Ecto neural progenitor cell (in vitro differentiated cells): ENCODE data around the gene FAM3A.

ENCODE experiments used
- DNase-seq: peaks from one replicate; pipeline ENCODE4 v3.0.0-alpha.2; 2018; ENCODE audit warnings: low spot score

Gene FAM3A

GRCh38 chrX:154478728-154479622 lies 37.1 kb downstream of the FAM3A start, which contains the start of gene LAGE3:
TSS of gene LAGE3 (minus strand) at chrX:154479281. CDS start at chrX:154478915, 366 bp downstream.
- DNase-seq: peak; percentile 93

GRCh38 chrX:154477891-154478477 lies 38.0 kb downstream of the FAM3A start:
- no peak for DNase-seq

- DNase-seq: no peak
Measured at GRCh38 chrX:154476821-154477220, 39.2 kb downstream of the FAM3A start.

GRCh38 chrX:154473683-154474082 lies 42.3 kb downstream of the FAM3A start:
- DNase-seq: no peak

GRCh38 chrX:154472685-154473632 lies 43.1 kb downstream of the FAM3A start:
- DNase-seq: no peak

- DNase-seq: no peak
Measured at GRCh38 chrX:154471839-154472684, 44.0 kb downstream of the FAM3A start.

GRCh38 chrX:154470914-154471568 lies 45.0 kb downstream of the FAM3A start:
- no peak for DNase-seq

GRCh38 chrX:154470434-154470833 lies 45.6 kb downstream of the FAM3A start:
- no peak for DNase-seq

GRCh38 chrX:154469880-154470279 lies 46.2 kb downstream of the FAM3A start:
- no peak for DNase-seq

- no peak for DNase-seq
Measured at GRCh38 chrX:154469114-154469513, 46.9 kb downstream of the FAM3A start.

GRCh38 chrX:154468217-154468616 lies 47.8 kb downstream of the FAM3A start:
- no peak for DNase-seq

- no peak for DNase-seq
Measured at GRCh38 chrX:154467556-154467955, 48.5 kb downstream of the FAM3A start.

- DNase-seq: no peak
Measured at GRCh38 chrX:154466907-154467306, 49.1 kb downstream of the FAM3A start.

GRCh38 chrX:154466036-154466435 lies 50.0 kb downstream of the FAM3A start:
- DNase-seq: no peak

GRCh38 chrX:154465601-154466000 lies 50.4 kb downstream of the FAM3A start:
- DNase-seq: no peak

GRCh38 chrX:154464806-154465365 lies 51.1 kb downstream of the FAM3A start:
- DNase-seq: no peak

GRCh38 chrX:154463611-154464220 lies 52.3 kb downstream of the FAM3A start:
- no peak for DNase-seq

- DNase-seq: no peak
Measured at GRCh38 chrX:154462396-154462795, 53.6 kb downstream of the FAM3A start.

- no peak for DNase-seq
Measured at GRCh38 chrX:154460326-154460725, 55.7 kb downstream of the FAM3A start.

- DNase-seq: no peak
Measured at GRCh38 chrX:154459832-154460231, 56.2 kb downstream of the FAM3A start.
